ES-I3 (cell line): ENCODE measurements around the gene STK4.

ENCODE experiments used
- H3K36me3 ChIP-seq: 2 replicates; pipeline ENCODE4 v1.6.1; 2013; ENCODE audit warnings: mild to moderate bottlenecking, low read length, control low read depth, moderate library complexity; ENCODE audit not compliant: insufficient read depth
- H3K4me1 ChIP-seq: 2 replicates; pipeline ENCODE4 v1.6.1; 2013; ENCODE audit warnings: mild to moderate bottlenecking, control low read depth, low read length; ENCODE audit not compliant: insufficient read depth
- H3K9ac ChIP-seq: 2 replicates; pipeline ENCODE4 v1.6.1; 2013; ENCODE audit warnings: low read depth, mild to moderate bottlenecking, low read length, moderate library complexity
- H3K9me3 ChIP-seq: 2 replicates; pipeline ENCODE4 v1.6.1; 2013; ENCODE audit warnings: mild to moderate bottlenecking, low read length, moderate library complexity; ENCODE audit not compliant: control insufficient read depth, insufficient read depth

Gene STK4

DNA sequence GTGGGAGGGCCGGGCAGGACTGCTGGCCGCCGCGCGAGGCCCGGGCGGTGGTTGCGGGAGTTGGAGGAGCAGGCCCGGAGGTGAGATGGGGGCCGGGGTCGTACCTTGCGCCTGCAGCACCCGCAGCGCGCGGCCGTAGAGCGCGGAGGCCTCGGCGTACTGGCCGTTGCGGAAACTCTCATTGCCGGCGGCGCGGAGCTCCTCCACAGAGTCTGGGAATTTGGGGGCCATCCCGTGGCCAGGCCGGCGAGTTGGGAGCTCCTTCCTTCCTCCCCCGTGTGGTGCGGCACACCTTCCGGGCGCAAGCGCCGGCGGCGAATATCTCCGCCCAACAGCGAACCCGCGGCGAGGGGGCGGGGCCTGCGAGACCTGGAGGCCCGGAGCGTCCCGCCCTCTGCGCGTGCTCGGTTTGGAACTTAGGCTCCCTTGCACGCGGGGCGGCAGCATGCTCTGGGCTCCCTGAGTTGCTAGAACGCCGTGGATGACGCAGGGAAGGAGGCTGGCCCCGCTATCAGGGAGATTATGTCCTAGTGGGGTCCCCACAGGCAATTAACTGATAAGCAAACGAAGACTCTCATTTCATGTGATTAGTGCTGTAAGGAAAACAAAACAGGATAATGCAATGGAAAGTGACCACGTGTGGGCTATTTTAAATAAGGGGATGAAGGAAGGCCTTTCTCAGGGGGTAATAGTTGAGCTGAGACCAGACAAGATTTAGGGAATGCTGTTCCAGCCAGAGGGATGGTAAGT, 6.0 kb upstream of the STK4 start, which contains the start of gene TOMM34:
TOMM34 (minus strand) TSS at position 295 of the 750 bp plus-strand sequence; CDS start at position 231, 64 bp downstream.
- Histone ChIP-seq H3K9ac (peak within 1 kb of the TSS; percentile 74), H3K4me1 (peaks cover 10% of the 10 kb centered on the region), H3K36me3 (peaks cover 7% of the 10 kb centered on the region; the same call in 1 of the 2 replicates), H3K9me3 (no peaks in the 10 kb centered on the region)

- H3K4me1 ChIP-seq: peaks cover 10% of the 10 kb centered on the region
- no peaks in the 10 kb centered on the region for H3K9me3 ChIP-seq
- no peaks in the 10 kb centered on the region; the same call in 1 of the 2 replicates for H3K36me3 ChIP-seq
- no peak overlapping the region for H3K9ac ChIP-seq
Observed at GRCh38 chr20:44961011-44961869, 5.1 kb upstream of the STK4 start.

DNA sequence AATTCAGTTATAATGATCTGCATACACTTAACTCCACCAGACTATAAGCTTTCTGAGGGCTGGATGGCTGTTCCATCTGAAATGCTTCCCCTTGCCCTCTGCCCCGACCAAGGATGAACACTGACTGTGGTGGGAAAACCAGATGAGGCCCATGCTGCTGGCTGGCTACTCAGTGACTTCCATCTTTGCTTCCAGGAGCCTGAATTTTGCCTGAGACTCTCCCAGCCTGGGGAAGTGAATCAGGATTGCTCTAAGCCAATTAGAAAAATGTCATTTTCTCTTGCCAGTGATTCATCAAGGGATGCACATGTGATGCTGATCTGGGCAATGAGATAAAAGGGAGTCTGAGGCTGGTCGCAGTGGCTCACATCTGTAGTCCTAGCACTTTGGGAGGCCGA, 4.4 kb upstream of the STK4 start:
- H3K9me3 ChIP-seq: no peaks in the 10 kb centered on the region
- H3K36me3 ChIP-seq: no peaks in the 10 kb centered on the region
- peaks cover 10% of the 10 kb centered on the region for H3K4me1 ChIP-seq
- no peak overlapping the region for H3K9ac ChIP-seq

DNA sequence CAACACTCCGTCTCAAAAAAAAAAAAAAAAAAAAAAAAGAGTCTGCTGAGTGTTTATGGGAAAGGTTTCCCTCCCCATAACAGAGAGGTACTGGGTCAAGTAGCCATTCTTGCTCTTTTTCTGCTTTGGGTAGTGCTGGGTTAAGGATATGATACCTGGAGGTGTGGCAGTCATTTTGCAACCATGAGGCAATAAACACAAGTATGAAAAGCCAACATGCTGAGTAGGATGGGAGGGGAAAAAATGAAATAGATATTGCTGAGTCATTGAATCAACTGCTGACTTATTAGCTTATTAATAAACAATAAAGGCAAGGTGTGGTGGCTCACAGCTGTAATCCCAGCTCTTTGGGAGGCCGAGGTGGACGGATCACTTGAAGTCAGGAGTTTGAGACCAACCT, 3.8 kb upstream of the STK4 start:
- H3K4me1 ChIP-seq: peaks cover 10% of the 10 kb centered on the region
- H3K36me3 ChIP-seq: no peaks in the 10 kb centered on the region
- no peaks in the 10 kb centered on the region for H3K9me3 ChIP-seq
- no peak overlapping the region for H3K9ac ChIP-seq

DNA sequence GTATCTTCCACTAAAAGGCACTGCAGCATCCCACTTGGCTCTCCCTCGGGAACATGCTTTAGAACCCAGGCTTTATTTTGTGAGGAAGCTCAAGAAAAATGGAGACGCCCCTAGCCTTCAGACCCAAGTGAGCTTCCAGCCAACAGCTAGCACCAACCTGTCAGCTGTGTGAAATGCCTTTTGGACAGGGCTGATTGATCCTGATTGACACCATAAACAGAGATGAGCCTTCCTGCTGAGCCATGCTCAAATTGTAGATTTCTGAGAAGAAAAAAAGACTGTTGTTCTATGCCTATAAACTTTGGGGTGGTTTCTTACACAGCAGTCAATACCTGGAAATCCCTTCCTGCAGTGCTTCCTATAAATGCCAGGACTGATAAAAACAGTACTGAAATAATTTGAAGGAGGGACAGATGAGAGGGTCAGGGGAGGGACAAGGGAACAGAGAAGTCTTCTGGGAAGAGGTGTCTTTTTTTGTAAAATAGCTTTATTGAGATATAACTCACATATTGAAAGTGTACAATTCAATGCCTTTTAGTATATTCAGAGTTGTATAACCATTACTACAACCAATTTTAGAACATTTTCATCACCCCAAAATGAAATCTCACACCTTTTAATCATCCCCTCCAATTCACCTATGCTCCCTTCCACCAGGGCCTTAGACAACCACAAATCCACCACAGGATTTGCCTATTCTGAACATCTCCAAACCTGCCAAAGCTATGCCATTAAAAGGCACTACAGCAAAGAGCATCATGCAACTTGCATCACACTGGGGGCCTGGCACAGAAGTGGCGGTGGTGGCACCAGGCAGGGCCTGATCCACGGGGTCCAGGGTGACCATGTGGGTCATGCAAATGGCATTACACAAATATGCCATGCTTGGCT, 2.7 kb upstream of the STK4 start:
- H3K9me3 ChIP-seq: no peaks in the 10 kb centered on the region
- H3K9ac ChIP-seq: no peak overlapping the region
- H3K4me1 ChIP-seq: peaks cover 10% of the 10 kb centered on the region
- no peaks in the 10 kb centered on the region for H3K36me3 ChIP-seq

DNA sequence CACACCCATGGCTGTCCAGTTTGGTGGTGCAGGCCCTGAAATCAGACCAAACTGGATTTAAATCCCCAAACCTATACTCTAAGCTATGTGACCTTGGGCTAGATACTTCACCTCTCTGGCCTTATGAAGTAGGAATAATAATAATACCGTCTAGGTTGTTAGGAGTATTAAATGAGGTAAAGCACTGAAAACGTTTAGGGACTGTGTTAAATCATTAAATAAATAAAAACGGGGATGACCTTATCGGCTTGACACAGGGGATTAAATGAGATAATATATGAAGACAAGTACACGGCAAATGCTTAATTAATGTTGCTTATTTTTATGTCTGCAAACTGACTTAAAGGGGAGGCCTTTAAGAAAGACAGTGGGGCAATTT, 672 bp upstream of the STK4 start:
- Histone ChIP-seq H3K9ac (peak overlapping the region; percentile 81; the same call in 1 of the 2 replicates), H3K36me3 (no peaks in the 10 kb centered on the region), H3K9me3 (no peaks in the 10 kb centered on the region), H3K4me1 (peaks cover 12% of the 10 kb centered on the region)

DNA sequence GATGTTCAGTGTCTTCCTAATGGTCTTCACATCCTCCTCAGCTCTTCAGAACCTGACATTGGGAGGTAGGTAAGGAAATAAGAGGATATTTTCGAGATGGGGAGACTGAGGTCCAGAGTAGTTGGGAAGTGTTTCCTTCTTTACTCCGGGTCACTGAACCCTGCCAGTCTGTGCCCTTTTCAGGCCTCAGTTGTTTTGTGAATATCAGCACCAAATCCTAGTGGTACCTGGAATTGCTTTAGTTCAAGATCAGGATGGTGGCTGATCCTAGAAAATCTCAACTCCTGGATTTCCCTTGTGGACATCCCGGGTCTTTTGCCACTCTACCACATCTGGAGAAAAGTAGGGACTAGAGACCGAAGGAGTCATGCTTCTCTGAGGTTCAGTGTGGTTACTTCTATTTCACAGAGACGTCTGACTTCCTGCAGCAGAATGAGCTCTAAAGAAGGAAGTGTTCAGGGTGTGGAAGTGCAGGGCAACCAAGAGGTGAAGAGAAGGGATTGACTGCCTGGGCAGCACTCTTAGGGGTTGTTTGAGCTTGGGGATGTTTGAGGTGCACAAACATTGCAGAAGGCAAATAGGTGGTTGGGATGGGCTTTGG, 995 bp downstream of the STK4 start:
- Histone ChIP-seq H3K36me3 (no peaks in the 10 kb centered on the region), H3K9ac (peak overlapping the region; percentile 81), H3K4me1 (peaks cover 14% of the 10 kb centered on the region; the same call in 1 of the 2 replicates), H3K9me3 (no peaks in the 10 kb centered on the region)

GRCh38 chr20:44969300-44969894, 3.1 kb downstream of the STK4 start:
- Histone ChIP-seq H3K9me3 (no peaks in the 10 kb centered on the region), H3K4me1 (peaks cover 14% of the 10 kb centered on the region; the same call in 1 of the 2 replicates), H3K9ac (no peak overlapping the region), H3K36me3 (peaks cover 10% of the 10 kb centered on the region)

- no peak overlapping the region for H3K9ac ChIP-seq
- H3K4me1 ChIP-seq: peaks cover 14% of the 10 kb centered on the region; the same call in 1 of the 2 replicates
- H3K36me3 ChIP-seq: peaks cover 15% of the 10 kb centered on the region
- H3K9me3 ChIP-seq: no peaks in the 10 kb centered on the region
Observed at GRCh38 chr20:44970243-44970757, 4.0 kb downstream of the STK4 start.

DNA sequence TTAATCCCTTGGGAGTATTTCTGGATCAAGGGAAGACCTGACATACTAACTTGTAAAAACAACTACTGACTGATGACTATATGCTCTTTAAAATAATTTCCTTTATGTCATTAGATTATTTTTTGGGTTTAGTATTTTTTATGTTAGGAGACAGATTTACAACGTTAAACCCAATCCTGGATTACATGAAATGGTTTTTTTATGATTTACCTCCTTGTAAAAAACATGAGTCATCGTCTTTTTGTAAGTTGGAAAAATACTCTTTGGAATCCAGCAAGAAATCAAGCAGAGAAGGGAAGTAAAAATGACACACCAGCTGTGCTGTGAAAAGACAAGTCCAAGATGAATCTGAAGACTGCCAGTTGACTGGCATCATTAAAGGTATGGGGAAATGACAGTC, 6.7 kb downstream of the STK4 start:
- H3K4me1 ChIP-seq: peaks cover 14% of the 10 kb centered on the region; the same call in 1 of the 2 replicates
- peaks cover 22% of the 10 kb centered on the region for H3K36me3 ChIP-seq
- H3K9me3 ChIP-seq: no peaks in the 10 kb centered on the region
- H3K9ac ChIP-seq: no peak overlapping the region

DNA sequence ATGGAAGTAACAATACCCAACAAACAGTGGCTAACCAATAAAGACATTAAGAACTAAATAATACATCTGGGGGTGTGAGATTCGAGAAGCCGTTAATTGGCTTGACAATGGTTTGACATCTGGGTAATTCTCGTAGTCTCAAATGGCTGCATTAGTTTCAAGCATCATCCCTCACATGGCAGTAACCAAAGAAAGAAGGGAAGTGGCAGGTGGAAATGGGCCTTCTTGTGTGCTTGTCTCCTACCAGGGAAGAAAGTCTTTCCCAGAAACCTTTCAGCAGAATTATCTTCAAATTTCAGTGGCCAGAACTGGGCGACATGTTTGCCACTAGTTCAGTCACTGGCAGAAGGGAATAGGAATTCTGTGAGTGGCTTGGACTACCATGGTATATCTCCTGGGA, 10.4 kb downstream of the STK4 start:
- peaks cover 27% of the 10 kb centered on the region for H3K36me3 ChIP-seq
- no peaks in the 10 kb centered on the region for H3K4me1 ChIP-seq
- no peaks in the 10 kb centered on the region for H3K9me3 ChIP-seq
- H3K9ac ChIP-seq: no peak overlapping the region

DNA sequence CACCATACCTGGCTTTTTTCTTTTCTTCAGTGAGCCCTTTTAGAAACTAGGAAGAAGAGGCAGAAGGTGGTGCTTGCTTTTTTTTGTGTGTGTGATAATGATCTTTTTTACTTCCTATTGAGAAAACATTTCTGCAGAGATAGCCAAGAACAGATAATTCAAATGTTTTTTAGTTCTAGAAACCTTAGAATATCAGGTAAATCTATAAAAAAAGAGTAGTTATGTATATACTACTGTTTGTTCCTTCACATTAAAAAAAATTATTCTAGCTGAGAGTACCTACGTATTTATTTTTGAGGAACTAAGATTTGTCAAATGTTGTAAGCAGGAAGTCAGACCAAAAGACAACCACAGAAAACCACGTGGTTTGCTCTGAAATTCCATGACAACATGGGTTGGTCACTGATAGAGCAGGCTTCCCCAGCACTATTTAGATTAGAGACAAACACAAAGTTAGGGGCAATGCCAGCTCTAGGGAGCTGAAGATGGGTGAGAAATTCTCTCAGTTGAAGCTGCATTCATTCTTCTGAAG, 12.8 kb downstream of the STK4 start:
- Histone ChIP-seq H3K36me3 (peaks cover 29% of the 10 kb centered on the region), H3K4me1 (no peaks in the 10 kb centered on the region), H3K9me3 (no peaks in the 10 kb centered on the region), H3K9ac (no peak overlapping the region)

DNA sequence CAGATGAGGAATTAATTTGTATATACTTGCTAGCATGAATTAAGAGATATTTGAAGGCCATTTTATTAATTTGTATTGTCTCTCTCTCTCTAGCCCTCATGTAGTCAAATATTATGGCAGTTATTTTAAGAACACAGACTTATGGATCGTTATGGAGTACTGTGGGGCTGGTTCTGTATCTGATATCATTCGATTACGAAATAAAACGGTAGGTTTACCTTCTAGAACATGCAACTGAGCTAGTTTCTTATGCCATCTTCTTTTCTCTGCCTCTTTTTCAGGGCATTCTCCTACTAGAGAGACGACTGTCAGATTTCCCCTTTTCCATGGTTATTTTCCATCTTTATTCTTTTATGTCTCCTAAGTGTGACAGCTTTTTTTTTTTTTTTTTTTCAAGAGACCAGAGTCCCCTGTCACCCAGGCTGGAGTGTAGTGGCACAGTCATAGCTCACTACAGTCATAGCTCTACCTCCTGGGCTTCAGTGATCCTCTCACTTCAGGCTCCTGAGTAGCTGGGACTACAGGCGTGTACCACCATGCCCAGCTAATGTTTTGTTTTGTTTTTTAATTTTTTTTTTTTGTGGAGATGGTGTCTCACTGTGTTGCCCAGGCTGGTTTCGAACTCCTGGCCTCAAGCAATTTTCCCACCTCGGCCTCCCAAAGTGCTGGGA, 15.6 kb downstream of the STK4 start:
- H3K9ac ChIP-seq: no peak overlapping the region
- H3K36me3 ChIP-seq: peaks cover 18% of the 10 kb centered on the region
- no peaks in the 10 kb centered on the region for H3K4me1 ChIP-seq
- no peaks in the 10 kb centered on the region for H3K9me3 ChIP-seq
